TTC549 (cell line): ENCODE results near the gene MARCHF6.

ENCODE experiments used
- FAIRE-seq: peaks from 2 replicates; lab custom pipeline; 2012; peaks lifted over from hg19 to GRCh38; lab: Jason Lieb, UNC

MARCHF6 gene

DNA sequence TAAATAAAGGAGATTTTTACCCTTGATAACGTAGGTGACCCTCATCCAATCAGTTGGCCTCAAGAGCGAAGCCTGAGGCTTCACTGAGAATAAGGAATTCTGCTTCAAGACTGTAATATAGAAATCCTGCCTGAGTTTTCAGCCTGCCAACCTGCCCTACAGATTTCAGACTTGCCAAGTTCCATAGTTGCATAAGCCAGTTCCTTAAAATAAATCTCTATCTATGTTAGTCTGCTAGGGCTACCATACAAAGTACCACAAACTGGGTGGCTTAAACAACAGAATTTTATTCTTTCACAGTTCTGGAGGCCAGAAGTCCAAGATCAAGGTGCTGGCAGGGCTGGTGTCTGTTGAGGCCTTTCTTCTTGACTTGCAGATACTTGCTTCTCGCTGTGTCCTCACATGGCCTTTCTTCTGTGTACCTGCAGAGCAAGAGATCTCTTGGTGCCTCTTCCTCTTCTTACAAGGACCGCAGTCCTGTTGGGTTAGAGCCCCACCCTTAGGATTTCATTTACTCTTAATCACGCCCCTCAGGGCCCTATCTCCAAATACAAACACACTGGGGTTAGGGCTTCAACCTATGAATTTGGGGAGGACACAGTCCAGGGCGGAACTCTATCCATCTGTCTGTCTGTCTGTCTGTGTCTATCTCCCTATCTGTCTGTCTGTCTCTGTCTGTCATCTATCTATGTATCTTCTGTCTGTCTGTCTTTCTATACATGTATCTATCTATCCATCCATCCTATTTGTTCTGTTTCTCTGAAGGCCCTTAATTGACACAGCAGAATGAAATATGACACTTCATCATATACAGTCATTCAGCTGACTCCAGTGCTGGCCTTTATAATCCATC is 28.8 kb upstream of the MARCHF6 start:
- FAIRE-seq, result no peak

DNA sequence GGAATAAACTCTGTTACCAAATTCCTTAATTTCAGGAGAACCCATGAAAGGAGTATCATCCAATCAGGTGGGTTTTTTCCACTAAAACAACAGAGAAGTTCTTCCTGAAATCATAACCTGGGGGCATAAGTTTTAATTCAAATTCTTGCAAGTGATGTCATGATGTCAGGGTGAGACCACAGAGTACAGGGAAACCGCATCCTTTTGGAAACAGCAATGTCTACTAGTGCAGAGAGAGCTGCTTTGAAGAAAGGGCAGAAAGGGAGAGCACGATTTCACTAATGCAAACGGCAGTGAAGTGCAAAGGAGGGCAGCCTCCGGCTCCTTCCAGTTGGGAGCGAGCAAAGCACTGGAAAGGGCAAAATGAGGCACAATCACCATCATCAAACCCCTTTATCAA is 25.2 kb upstream of the MARCHF6 start:
- no peak for FAIRE-seq

DNA sequence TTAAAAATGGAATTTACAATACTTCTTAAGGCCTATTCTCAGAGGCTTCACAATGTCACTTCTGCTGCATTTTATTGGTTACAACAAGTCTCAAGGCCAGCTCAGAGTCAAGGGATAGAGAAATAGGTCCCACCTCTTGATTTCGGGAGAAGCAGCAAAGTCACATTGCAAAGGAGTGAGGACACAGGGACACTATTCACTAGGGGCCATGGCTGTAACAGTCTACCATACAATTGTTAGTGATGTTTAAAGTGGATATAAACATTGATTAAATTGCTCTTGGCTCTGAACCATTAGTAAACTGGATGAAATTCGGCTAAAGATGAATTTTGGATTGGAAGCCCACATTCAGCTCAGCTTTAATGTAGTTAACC is 24.1 kb upstream of the MARCHF6 start:
- no peak for FAIRE-seq

DNA sequence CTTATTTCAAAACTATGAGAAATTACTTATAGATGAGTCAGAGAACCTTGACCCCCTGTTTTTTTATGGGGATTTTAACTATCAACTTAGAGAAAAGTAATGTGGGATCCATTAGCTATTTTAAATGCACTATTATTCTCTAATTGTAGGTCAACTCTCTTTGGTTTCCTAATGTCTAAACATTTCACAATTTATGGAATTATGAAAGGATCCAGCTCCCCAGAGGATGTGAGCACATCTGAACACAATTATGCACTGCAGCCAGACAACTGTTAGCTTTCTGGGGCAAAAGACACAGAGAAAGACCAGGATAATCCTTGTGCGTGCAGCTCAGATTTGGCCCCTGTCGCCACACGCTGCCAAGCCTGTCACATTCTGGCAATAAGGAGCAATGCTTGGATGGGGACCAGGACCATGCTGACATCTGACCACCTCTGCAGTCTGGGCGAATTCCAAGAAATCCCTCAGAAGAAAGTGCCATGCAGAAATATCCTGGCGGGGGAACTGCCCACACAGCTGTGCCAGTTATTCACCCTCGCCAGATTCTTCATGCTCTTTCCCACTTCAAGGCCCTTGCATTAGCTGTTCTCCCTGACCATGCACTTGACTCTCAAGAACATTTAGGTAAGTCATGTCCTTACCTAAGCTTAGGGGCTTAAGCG is 23.5 kb upstream of the MARCHF6 start:
- no peak for FAIRE-seq

DNA sequence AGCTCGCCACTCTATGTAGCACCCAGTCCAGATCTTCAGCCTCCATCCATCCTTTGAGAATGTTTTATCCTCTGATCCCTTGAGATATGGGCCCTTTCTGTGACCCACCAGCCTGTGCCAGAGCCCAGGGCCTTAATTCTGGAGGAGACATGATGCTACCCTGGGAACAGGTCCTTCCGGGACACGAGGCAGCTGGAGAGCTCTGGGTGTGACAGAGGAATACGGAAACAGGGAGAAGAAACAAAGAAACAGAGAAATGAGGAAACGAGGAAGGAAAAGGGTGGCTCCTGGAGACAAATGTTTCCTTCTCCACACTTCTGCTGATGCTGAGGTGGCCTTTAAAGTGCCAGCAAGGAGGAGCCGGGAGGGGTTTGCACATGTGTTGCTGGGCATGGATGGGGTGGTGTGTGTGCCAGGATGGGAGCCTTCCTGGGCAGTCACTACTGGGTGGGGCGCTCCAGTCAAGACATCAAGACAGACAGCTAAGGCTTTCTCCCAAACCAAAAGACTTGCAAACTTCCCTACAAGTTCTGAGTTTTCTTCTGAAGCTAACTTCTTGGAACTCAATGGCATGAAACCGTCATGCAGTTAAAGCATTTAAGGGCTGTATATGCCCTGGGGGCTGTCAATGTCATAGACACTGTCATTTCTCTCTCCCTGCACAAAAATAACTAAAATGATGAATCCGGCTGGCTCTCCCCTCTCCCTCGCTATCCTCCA is 22.8 kb upstream of the MARCHF6 start:
- FAIRE-seq, result no peak

DNA sequence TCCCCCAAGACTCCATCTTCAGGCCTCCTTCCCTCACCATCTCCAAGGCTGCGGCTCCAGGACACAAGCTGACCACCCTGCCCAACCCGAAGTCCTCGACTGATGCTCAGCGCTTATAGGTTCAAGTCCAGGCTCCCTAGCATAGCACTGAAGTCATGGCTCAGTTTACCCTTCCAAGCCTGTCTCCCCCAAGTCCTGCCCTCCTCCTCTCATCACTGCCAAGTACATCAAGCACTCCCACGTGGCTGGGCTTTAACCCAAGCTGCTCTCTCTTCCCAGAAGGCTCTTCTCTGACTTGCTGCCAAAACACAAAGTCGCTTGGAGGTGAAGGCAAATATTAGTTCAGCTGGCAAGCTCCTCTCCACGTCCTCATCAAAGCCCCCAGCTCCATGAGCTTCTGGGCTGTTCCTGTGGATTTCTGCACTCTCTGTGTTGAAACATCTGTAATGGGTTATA is 22.1 kb upstream of the MARCHF6 start:
- FAIRE-seq, result no peak

DNA sequence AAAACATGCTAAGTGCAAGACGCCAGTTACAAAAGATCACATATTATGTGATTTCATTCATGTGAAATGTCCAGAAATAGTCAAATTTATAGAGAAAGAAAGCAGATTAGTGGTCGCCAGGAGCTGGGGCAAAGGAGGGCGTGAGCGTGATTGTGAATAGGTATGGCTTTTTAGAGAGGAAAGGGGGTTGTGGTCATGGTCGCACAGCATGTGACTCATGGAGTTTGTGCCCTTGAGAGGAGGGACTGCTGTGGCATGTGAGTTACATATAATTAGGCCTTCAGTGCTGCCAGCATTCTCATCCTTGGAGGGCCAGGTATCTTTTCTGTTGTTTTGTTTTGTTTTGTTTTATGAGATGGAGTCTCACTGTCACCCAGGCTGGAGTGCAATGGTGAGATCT is 21.2 kb upstream of the MARCHF6 start:
- FAIRE-seq, result no peak

DNA sequence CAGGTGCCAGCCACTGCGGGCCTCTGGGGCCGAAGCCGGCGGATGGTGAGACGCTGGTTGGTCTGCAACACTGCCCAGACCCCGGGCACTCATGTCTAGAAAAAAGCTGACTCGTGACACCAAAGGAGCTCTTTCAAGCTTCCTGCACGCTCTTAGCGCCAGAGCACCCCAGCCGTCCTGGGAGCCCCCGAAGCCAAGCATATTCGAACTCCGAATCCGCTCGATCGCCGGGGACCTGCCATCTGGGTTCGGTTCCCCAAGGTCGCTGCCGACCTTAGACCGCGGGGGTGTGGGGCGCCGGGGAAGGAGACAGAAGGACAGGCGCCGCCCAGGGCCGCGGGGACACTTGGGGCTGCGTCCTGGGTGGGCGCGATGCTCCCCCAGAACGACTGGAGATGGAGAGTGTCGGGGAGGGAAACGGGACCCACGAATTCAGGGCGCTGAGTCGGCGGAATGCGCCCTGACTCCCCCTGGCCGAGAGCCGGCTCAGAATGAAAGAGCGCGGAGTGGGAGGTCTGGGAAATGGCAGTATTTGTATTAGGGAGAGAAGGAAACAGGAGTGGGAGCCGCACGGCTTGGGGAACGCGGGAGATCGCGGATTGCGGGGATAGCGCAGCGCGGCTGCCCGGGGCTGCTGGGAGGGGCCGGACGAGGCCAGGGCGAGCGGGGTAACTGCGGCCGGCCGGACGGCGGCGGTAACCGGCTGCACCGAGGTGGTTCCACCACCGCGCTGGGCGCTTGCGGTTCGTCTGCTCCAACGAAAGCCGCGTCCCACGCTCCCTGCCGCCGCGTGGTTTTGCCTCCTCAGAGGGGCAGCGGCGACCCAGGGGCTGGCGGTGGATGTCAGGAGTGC is 20.1 kb upstream of the MARCHF6 start:
- no peak for FAIRE-seq

DNA sequence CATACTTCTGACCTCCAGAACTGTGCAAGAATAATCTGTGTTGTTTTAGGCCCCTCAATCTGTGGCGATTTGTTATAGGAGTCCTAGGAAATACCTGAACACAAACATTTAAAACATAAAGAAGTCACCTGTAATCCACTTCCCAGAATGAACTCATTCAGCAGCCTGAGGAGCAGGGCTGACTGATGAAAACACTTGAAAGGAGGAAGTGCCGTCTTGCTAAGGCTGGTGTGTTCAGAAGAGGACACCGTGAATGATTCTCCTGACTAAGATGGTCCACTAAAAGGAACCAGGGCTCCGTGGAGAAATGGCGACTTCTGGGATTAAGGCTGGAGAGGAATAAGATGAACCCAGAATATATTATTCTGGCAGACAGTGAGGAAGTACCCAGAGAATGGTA is 18.7 kb upstream of the MARCHF6 start:
- FAIRE-seq, result no peak

DNA sequence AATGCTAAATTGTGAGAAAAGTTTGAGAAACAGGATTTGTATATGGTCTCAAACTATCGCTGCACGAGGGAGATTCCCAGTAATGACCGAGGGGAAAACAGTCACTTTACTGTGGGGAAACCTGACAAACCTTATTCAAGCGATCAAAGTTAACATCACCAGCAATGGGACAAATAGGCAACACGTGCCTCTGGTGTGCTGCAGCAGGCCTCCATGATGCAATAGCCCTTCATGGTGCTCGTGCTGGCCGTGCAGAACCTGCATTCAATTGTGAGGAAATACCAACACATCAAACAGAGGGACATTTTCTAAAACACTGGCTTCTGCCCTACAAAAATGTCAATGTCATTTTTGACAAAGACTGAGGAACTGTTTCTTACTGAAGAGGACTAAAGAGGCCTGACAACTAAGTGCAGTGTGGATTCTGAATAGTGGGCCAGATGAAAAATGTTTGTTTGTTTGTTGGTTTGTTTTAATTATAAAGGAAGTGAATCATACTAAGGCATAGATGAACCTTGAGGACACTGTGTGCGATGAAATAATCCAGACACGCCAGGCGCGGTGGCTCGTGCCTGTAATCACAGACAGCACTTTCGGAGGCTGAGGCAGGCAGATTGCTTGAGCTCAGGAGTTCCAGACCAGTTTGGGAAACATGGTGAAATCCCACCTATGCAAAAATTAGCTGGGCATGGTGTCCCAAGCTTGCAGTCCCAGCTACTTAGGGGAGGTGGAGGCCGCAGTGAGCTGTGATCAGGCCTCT is 17.6 kb upstream of the MARCHF6 start:
- FAIRE-seq, result no peak

DNA sequence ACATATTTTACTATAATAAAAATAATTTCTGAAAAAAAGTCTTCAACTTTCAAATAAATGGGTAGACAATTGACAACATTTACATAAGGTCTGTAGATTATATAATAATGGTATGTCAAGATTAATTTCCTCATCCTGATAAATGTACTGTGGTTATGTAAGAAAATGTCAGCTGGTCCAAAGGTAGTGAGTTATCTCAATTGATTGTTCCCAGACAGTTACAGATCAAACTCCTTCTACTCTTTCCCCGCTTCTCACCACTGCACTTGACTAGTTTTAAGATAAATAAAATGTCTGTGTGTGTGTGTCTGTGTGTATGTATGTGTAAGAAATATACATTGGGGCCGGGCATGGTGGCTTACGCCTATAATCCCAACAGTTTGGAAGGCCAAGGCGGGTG is 16.4 kb upstream of the MARCHF6 start:
- no peak for FAIRE-seq

DNA sequence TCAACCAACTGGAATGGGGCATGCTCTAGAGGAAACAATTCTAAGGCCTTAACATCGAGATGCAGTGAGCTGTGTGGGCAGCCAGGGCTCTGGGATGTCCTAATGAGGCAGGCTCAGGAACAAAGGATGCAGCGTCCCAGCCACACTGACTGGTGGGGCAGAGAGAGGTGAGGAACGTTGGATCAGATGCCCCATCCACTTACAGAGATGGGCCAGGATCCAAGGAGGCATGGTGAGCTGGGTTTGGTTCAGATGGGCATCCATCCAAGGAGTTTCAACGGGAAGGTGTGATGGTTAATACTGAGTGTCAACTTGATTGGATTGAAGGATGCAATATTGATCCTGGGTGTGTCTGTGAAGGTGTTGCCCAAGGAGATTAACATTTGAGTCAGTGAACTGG is 15.5 kb upstream of the MARCHF6 start:
- no peak for FAIRE-seq

DNA sequence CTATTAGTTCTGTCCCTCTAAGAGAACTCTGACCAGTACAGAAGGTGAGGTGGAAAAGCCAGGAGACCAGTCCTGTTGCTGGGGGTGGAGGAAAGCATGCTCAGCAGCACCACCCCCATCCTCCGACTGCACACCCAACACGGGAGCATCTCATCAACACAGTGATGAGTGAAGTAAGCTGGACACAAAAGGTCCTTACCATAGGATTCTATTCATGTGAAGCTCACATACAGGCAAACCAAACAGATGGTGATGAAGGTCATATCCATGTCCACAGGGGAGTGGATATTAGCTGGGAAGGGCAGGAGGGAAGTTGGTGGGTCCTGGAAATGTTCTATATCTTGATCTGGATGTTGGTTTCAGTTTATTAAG is 14.8 kb upstream of the MARCHF6 start:
- no peak for FAIRE-seq

DNA sequence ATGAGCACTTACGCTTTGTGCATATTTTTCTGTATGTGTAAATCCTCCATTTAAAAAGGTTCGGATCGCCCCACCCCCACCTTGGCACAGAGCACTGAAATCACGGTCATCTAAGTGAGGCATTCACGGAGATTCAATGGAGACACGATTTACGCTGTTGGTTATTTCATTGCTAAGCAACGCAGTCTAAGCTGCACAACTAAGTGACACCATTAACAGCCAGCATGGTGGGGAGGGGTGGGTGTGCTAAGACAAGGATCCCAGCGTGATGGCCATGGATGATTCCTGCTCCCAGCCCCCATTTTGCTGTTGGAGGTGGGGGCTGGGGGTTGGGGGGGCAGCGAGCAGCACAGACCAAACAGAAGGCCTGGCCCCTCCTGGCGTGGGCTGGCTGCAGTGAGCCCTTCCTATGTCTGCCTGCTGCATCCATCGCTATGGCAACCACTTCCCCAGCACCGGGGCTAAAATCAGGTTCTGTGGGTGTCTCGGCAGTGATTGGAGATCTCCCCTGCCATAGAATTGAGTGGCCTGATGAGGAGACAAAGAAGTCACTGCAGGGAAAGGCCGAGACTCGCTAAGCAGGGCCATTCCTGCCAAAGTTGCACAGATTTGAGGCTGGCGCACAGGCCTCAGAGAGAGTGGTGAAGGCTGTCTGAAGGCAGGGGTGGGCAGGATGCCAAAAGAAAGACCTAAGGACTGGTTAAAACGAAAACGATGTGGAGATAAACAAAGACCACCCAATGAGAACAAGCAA is 14.3 kb upstream of the MARCHF6 start:
- FAIRE-seq, result no peak

DNA sequence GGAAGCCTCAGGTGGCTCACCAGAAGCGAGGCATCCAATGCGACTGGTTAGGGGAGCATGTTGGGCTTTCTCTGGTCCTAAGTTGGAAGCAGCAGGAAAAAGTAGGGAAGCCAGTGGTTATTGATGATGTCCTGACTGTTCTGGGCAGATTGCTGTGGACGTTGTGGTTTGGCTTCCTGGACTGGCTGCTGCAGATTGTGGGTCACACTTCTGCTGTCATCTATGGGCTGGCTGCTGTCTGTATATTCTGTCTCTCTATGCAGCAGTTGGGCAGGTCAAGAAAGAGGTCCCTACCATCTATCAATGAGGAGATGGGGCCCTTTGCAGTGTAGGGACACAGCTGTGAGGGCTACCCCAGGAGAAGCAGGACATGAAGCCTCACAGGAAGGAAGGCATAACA is 13.5 kb upstream of the MARCHF6 start:
- FAIRE-seq, result no peak

DNA sequence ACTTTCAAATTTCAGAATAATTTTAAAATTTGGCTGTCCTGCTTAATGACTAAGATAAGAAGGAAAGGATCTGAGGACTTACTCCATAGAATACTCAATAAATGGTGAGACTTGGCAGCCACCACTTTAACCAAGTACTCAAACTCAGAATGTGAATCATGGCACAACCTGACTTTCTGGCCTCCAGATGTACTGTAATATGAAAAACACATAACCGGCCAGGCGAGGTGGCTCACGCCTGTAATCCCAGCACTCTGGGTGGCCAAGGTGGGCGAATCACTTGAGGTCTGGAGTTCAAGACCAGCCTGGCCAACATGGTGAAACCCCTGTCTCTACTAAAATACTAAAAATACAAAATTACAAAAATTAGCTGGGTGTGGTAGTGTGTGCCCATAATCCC is 10.0 kb upstream of the MARCHF6 start:
- FAIRE-seq, result no peak

DNA sequence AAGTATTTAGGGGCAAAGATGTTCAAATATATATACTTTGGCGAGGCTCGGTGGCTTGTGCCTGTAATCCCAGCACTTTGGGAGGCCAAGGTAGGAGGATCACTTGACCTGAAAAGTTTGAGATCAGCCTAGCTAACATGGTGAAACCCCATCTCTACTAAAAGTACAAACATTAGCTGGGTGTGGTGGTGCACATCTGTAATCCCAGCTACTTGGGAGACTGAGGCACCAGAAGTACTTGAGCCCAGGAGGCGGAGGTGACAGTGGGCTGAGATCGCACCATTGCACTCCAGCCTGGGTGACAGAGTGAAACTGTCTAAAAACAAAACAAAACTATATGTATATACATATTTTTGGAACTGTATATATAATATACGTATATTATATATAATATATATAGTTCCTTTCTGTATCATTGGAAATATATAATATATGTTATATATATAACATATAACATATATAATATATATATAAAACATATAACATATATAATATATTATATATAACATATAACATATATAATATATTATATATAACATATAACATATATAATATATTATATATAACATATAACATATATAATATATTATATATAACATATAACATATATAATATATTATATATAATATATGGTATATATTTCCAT is 8.9 kb upstream of the MARCHF6 start:
- peak; percentile 91 for FAIRE-seq

DNA sequence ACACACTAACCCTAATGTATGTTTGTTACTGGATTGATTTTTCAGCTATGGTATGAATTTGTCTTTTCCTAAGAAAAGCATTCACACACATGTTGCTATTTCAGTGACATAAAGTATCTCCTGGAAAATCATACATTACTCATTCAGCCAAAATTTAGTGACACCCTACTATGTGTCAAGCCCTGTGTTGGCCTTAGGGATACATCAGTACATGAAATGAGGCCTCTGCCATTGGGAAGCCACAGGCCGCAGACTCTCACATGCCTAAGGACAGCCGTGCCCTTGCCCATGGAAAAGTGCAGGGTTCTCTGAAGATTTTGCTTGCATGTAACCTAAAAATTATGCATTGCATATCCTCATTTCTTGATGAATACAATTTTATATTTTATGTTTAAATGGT is 5.2 kb upstream of the MARCHF6 start:
- FAIRE-seq, result no peak

DNA sequence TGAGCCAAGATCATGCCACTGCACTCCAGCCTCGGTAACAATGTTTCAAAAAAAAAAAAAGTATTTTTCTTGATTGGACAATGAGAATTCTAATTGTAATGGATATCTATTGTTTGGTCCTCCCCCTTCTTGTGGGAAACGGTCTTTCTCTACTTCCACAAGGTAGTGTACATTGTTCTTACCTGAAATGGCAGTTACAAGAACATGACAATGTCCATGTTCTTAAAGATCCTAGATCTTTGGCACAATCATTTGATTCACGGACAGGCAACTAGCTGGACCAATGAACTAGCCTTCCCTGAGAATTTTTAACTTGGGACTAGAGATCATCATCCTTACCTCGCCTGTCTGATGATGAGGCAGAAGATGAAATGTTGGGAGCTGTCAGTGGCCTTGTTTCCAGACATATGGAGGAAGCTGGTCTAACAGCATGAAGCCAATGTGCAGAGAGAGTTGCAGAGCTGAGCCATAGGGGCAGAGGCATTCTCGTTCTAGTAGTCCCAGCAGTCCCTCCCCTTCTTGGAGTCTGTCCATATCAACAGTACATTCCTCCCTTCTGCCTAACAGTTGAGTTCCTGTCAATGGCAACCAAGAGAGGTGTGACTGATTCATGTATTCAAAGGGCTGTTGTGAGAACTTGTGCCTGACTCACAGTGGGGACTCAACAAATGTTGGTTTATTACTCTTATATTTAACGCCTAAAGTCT is 2.1 kb upstream of the MARCHF6 start:
- FAIRE-seq, result no peak

DNA sequence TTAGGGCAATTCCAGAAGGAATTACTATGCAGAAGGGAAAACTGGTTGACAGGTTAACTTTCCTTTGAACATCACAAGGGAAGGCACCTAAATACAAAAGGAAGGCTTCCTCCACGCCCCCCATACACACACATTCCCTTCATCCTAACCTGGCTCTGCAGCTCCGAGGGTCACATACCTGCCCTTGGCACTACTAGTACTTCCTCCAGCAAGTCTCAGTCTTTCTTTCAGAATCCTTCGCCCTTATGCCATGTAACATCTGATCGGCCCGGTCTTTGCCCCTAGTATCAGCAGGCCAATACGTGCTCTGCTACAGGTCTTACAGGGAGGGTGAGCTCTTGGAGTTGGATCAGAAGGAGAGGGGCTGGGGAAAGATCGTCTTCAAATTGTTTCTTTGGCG is 1.6 kb upstream of the MARCHF6 start:
- FAIRE-seq, result no peak
